Measurements from ENCODE around the gene IL10RA.

Gene IL10RA

DNA sequence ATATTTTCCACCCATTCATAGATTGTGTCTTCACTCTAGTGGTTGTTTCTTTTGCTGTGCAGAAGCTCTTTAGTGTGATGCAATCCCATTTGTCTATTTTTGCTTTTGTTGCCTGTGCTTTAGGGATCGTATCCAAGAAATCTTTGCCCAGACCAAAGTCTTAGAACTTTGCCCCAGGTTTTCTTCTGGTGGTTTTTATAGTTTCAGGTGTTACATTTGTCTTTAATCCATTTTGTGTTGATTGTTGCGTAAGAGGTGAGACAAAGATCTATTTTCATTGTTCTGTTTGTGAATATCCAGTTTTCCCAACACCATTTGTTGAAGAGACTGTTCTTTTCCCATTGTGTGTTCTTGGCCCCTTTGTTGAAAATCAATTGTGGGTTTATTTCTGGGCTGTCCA is 6.4 kb downstream of the IL10RA start:
- no peak for DNase-seq (ENCODE audit: low read depth in 2 of 2)

DNA sequence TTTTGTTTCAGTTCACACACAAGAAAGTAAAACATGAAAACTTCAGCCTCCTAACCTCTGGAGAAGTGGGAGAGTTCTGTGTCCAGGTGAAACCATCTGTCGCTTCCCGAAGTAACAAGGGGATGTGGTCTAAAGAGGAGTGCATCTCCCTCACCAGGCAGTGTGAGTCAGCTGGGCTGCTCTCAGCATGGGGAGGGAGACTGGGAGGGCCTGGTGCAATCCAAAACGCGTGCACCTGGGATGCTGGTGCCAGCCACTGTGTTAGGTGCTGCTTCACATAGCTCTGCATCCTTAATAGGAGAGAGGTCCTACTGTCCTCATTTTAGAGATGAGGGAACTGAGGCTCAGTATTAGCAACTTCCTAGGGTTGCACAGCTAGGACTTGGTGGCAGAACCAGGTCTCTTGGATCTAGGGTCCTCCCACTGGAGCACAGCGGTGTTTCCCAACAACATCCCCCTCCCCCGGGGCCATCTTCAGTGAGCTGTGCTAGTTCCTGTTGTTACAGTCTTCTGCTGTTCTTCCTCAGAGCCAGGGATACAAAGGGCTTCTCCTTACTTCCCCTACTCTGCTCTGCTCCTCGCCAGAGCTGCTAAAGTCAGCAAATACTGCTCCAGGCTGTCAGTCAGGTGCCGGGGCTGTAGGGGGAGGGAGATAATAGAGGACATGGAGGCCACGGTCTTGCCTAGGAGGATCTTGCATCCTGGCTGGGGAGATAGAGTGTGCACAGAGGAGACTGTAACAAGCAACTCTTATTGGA is 8.0 kb downstream of the IL10RA start:
- no peak for DNase-seq (ENCODE audit: low read depth in 2 of 2)

DNA sequence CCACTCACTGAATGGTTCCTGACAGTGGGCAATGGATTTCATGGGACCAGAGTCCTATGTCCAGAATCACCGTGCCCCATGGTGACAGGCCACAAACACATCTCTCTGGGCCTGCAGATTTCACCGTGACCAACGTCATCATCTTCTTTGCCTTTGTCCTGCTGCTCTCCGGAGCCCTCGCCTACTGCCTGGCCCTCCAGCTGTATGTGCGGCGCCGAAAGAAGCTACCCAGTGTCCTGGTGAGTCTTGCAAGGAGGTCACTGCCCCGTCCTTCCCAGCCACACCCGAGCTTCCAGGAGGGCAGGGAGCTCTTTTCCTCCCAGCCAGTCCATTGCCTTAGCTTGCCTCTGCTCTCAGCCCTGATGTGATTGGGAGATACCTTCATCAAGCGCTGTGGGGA is 9.3 kb downstream of the IL10RA start:
- DNase-seq (ENCODE audit: low read depth in 2 of 2): no peak

DNA sequence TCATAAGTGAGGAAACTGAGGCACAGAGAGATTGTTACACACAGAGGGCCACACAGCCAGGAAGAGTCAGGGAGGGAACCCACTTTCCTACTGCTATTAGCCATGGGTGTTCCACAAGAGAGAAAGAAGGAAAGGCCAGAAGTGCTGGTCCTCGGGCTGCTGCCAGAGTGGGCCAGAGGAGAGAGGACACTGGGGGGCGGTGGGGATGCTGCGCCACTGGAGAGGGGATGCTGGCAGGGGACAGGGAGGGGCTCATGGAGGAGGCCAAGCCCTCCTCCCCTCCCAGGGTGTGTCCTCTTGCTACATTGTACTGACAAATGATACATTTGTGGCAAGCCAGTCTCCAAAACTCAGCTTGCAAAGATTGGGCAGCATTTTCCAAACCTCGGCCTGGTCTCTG is 9.9 kb downstream of the IL10RA start:
- DNase-seq (ENCODE audit: low read depth in 2 of 2): no peak

DNA sequence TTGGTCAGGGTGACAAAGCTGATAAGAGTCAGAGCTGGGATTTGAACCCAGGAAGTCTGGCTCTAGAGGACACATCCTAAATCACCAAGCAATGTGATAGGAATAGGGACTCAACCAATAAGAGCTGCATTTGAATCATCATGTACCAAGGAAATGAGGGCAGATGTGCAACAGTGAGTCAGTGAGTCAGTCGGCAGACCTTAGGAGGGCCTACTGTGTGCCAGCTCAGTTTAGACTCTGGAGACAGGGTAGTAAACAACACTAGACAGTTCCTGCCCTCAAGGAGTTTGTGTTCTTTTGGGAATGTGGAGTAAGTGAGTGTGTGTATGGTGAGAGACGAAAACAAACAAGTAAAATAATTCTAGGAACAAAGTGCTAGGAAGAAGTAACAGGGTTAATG is 11.2 kb downstream of the IL10RA start:
- DNase-seq (ENCODE audit: low read depth in 2 of 2): no peak

DNA sequence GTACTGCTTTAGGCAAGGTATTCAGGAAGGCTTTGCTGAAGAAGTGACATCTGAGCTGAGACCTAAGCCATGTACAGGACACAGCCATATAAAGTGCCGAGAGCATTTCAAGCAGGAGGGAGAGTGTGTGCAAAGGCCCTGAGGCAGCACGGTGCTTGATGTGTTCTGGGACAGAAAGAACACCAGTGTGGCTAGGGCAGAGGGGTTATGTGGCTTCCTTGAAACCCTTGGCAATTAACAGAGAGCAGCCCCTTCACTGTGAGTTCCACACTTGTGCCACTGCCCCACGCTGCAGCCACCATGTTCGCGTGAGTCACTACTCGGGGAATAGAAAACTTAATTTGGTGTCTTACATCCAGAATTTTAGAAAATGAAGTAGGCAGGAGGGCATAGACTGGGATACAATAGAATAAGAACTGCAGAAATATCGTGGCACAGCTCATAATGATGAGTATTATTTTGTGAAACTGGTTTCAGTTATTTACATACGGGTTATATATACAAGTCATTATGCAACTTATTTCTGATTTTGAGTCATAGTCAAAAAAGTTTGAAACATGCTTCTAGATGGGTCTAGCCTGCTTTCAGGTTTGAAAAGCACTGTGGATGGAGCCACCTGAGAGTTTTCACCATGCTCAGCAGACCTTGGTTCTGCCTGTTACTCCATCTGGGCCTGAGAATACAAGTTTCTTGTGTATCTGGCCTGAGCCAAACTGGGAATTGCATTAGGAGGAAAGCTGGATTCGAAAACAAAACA is 11.8 kb downstream of the IL10RA start:
- no peak for DNase-seq (ENCODE audit: low read depth in 2 of 2)

DNA sequence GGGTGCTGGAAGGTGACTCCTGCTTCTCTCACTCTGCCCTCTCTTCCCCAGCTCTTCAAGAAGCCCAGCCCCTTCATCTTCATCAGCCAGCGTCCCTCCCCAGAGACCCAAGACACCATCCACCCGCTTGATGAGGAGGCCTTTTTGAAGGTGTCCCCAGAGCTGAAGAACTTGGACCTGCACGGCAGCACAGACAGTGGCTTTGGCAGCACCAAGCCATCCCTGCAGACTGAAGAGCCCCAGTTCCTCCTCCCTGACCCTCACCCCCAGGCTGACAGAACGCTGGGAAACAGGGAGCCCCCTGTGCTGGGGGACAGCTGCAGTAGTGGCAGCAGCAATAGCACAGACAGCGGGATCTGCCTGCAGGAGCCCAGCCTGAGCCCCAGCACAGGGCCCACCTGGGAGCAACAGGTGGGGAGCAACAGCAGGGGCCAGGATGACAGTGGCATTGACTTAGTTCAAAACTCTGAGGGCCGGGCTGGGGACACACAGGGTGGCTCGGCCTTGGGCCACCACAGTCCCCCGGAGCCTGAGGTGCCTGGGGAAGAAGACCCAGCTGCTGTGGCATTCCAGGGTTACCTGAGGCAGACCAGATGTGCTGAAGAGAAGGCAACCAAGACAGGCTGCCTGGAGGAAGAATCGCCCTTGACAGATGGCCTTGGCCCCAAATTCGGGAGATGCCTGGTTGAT is 12.6 kb downstream of the IL10RA start:
- DNase-seq (ENCODE audit: low read depth in 2 of 2): no peak

DNA sequence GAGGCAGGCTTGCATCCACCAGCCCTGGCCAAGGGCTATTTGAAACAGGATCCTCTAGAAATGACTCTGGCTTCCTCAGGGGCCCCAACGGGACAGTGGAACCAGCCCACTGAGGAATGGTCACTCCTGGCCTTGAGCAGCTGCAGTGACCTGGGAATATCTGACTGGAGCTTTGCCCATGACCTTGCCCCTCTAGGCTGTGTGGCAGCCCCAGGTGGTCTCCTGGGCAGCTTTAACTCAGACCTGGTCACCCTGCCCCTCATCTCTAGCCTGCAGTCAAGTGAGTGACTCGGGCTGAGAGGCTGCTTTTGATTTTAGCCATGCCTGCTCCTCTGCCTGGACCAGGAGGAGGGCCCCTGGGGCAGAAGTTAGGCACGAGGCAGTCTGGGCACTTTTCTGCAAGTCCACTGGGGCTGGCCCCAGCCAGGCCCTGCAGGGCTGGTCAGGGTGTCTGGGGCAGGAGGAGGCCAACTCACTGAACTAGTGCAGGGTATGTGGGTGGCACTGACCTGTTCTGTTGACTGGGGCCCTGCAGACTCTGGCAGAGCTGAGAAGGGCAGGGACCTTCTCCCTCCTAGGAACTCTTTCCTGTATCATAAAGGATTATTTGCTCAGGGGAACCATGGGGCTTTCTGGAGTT is 13.3 kb downstream of the IL10RA start:
- no peak for DNase-seq (ENCODE audit: low read depth in 2 of 2)

DNA sequence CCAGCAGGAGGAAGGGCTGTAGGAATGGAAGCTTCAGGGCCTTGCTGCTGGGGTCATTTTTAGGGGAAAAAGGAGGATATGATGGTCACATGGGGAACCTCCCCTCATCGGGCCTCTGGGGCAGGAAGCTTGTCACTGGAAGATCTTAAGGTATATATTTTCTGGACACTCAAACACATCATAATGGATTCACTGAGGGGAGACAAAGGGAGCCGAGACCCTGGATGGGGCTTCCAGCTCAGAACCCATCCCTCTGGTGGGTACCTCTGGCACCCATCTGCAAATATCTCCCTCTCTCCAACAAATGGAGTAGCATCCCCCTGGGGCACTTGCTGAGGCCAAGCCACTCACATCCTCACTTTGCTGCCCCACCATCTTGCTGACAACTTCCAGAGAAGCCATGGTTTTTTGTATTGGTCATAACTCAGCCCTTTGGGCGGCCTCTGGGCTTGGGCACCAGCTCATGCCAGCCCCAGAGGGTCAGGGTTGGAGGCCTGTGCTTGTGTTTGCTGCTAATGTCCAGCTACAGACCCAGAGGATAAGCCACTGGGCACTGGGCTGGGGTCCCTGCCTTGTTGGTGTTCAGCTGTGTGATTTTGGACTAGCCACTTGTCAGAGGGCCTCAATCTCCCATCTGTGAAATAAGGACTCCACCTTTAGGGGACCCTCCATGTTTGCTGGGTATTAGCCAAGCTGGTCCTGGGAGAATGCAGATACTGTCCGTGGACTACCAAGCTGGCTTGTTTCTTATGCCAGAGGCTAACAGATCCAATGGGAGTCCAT is 14.1 kb downstream of the IL10RA start:
- DNase-seq (ENCODE audit: low read depth in 2 of 2): no peak

DNA sequence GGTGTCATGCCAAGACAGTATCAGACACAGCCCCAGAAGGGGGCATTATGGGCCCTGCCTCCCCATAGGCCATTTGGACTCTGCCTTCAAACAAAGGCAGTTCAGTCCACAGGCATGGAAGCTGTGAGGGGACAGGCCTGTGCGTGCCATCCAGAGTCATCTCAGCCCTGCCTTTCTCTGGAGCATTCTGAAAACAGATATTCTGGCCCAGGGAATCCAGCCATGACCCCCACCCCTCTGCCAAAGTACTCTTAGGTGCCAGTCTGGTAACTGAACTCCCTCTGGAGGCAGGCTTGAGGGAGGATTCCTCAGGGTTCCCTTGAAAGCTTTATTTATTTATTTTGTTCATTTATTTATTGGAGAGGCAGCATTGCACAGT is 14.6 kb downstream of the IL10RA start:
- no peak for DNase-seq (ENCODE audit: low read depth in 2 of 2)

DNA sequence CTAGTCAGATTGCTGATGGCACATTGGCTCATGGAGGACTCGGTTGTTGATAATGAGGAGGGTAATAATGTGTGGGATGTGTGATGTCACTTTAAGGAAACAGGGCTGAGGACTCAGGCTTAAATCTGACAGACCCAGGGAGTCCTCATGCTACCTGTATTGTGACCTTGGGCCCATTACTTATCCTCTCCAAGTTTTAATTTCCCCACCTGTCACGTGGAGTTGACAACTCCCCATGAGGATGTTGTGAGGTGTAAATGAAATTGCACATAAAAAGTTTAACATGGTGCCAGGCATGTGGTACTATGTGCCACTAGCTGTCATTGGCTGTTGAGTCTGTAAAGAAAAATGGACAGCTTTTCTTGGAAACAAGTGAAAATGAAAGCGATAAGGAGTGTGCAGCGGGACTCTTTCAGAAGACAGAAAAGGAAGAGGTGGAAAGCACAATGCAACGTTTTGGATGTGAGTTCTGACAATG is 15.3 kb downstream of the IL10RA start:
- DNase-seq (ENCODE audit: low read depth in 2 of 2): no peak

DNA sequence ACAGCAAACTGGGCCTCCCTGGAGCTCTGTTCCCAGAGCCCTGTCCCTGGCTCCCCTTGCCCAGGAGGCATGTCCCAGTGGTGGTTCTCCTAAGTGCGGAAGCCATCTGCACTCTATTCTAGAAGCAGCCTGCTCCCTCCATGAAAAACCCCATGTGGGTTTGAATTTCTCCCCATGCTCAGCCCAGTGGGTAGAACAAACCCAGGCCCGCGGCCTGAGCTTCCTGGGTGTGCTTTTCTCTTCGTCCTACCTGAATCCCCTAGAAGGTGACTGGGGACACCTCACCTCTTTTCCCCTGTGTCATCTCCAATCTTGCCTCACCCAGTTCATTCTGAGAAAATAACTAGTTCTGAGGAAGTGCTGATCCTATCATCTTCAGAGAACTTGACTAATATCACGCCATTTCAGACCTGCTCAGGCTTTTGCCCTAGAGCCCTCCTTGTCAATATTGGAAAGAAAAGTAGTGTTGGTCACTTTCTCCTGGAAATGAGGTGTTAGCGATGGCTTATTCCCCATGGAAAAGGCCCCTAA is 15.9 kb downstream of the IL10RA start:
- no peak for DNase-seq (ENCODE audit: low read depth in 2 of 2)

DNA sequence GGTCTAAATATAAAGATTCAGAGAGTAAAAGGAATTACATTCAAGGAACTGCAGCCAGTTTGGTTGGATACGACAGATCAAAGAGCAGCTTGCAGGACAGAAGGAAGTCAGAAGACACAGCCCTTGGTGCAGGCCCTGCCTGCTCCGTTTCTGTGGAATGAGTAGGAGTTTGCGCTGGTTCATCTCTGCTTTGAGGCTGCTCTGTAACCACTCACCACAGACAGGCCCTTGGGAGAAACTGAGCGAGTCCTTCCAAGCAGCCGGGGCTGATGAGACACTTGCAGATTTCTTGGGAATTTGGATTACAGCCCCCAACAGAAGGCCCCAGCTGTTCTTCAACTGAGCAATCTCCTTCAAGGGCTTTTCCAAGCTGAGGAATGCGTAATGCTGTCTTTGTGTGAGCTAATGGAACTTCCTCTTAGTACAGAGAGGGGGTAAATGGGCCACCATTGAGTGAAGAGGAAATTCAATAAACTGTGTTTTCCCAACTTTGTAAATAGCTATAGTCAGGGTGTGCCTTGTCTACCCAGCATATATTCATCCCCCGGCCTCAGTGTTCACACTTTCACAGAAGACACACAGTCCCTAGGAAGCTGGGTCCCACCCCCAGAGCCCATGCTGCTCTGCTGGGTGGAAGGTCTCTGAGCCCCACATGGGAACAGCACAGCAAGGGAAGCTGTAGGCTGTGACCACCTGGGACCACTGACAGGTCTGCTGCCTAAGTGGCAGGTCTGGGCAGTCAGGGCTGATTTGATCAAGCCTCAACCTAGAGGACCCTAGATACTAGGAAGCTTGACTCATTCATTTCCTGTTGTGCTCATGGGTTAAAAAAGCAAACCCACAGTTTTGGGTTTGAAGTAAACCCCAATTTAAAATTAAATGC is 16.6 kb downstream of the IL10RA start:
- DNase-seq (ENCODE audit: low read depth in 2 of 2): peak in 1 of 2 experiments; percentile 16

DNA sequence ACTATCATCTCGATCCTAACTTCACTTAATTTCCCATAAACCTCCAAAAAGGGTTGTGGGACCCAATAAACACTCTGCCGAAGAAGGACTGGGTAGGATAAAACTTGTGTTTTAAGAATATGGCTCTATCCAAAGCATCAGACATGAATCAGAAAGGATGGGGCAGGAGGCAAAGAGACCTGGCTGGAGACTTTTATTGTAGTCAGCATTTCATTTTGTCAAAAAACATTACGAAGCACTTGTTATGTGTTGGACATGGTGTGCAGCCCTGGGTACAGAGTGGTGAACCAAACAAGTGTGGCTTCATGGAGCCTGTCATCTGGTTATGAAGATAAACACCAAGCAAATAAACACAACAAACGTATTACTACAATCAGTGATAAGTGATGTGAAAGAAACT is 17.3 kb downstream of the IL10RA start:
- no peak for DNase-seq (ENCODE audit: low read depth in 2 of 2)

DNA sequence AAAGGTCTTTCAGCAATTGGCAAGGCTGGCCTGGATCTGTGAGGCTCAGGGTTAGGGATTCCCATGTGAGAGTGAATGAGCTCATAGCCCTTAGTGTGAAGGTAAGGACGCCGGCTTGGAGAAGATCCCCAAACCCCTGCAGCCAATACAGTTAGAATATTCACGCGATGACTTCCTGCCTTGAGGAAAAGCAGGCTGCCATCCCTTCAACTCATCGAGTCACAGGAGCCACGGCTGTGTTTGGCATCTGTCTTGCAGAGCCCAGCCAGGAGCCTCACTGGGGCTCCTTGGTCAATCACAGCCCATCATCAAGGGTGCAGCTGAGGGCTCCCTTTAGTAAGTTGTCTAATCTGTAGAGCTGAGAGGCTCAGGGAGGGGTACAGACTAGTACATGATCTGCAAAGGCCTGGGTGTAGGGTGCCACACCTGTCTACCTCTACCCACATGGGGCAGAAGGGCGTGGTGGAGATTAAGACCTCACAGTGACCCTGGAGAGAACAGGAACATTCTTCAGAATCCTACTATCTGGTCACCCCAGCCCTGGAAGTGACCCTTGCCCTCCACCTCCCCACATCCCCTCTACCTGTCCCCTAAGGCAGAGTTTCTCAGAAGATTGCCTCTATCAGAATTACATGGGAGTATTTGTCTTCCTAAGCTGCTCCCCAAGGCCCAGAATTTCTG is 18.5 kb downstream of the IL10RA start:
- DNase-seq (ENCODE audit: low read depth in 2 of 2): no peak

DNA sequence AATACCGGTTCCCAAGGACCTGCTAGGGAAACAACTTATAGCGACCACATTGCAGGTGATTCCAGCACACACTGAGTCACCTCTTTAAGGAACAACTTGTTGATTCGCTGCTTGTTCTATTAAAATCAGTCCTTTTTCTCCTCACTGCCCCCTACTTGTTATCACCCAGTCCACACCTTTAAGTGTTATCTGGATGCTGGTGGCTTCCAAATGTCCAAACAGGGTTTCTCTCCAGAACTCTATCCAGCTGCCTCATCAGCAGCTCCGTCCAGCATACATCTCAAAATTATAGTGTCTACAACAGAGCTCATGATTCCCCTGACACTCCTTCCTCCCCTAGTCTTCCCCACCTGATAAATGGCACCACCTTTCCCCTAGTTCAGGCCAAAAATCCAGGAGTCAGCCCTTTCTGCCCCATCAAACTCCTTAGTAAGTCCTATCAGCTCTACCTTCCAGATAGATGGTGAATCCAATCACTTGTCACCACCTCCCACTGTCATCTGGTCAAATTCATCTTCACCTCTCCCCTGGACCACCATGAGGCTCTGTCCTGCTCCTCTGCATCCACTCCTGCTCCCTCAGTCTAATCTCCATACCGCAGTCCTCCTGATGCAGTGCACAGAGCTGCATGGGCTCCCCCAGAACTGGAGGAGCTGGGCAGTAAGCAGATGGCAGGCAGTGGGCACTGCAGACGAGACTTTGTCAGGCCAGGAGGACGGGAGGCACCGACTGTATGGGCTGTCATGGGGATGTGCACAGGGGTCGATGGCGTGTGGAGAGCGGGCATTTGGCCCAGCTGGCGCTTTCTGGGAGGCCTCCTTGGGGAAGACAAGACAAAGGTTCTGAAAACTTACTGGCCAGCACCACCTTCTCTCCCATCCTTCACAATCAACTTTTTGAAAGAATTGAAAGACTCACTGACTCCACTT is 19.3 kb downstream of the IL10RA start:
- DNase-seq (ENCODE audit: low read depth in 2 of 2): no peak

DNA sequence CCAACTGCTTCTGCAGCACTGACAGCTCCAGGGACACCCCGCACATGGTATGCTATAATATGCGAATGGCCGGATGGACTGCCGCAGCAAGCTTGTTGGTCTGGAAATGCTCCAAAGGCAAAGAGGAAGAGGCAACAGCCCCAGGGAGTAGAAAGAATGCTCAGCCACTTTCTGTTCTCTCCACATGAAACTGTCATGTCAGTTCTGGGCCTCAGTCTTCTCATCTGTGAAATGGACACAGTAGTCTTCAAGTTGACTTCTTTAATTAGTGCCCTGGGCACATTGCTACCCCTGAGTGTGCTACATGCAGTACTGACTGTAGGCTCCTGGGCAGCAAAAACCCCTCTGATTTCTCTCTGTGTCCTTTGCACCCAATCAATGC is 19.9 kb downstream of the IL10RA start:
- DNase-seq (ENCODE audit: low read depth in 2 of 2): no peak

DNA sequence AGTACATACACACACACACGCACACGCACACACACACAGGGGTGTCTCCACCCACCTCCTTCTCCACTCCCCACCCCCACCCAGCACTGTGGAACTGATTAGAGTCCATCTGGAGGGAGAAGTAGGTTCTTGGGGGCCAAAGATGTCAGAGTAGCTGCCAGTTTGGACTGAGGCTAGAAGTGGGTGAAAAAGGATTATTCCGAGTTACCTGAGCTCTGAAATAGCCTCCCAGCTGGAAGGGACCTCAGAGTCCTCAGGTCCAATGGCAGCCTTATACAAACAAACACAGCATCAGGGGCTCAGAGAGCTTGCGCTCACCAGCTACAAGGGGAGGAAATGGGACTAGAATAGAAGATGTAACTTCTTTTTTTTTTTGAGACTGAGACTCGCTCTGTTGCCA is 20.8 kb downstream of the IL10RA start:
- no peak for DNase-seq (ENCODE audit: low read depth in 2 of 2)

Measured in fibroblast of skin of left quadriceps (primary cell).